ENCODE measurements around the gene VAPB. TPM values are rescaled to one million over a fixed set of nuclear protein-coding genes. Genes with fewer than 3 reads are reported as not detected.

VAPB gene
- total RNA-seq, 1 donor from 2014 or later: 32.4 TPM

- no peak for ATAC-seq
These were observed 74.2 kb downstream of the VAPB start for GRCh38 chr20:58463256-58463655.

- ATAC-seq: no peak
These were observed 75.8 kb downstream of the VAPB start for GRCh38 chr20:58464838-58465237.

GRCh38 chr20:58466095-58466708, 77.2 kb downstream of the VAPB start:
- no peak for ATAC-seq

GRCh38 chr20:58466729-58467571, 77.9 kb downstream of the VAPB start:
- ATAC-seq: no peak

- no peak for ATAC-seq
These were observed 78.8 kb downstream of the VAPB start for GRCh38 chr20:58467572-58468527.

GRCh38 chr20:58469616-58470015, 80.6 kb downstream of the VAPB start:
- no peak for ATAC-seq

GRCh38 chr20:58470336-58471192, 81.5 kb downstream of the VAPB start:
- no peak for ATAC-seq

GRCh38 chr20:58471193-58472164, 82.5 kb downstream of the VAPB start:
- no peak for ATAC-seq

GRCh38 chr20:58472273-58473018, 83.4 kb downstream of the VAPB start:
- no peak for ATAC-seq

- ATAC-seq: no peak
These were observed 84.7 kb downstream of the VAPB start for GRCh38 chr20:58473453-58474425.

- no peak for ATAC-seq
These were observed 86.4 kb downstream of the VAPB start for GRCh38 chr20:58475466-58475865.

GRCh38 chr20:58478141-58478805, 89.2 kb downstream of the VAPB start:
- ATAC-seq: no peak

GRCh38 chr20:58479726-58480440, 90.9 kb downstream of the VAPB start:
- no peak for ATAC-seq

GRCh38 chr20:58480551-58481336, 91.7 kb downstream of the VAPB start:
- no peak for ATAC-seq

- no peak for ATAC-seq
These were observed 92.5 kb downstream of the VAPB start for GRCh38 chr20:58481481-58482021.

- ATAC-seq: no peak
These were observed 93.4 kb downstream of the VAPB start for GRCh38 chr20:58482416-58482815.
